Activated naive CD8-positive, alpha-beta T cell treated with anti-CD3 and anti-CD28 coated beads for 36 hours (primary cell): ENCODE data around the gene KCNRG. TPM values are rescaled to one million over a fixed set of nuclear protein-coding genes. Genes with fewer than 3 reads are reported as not detected.
"Not testable (repeated sequence)": the region's sequence is repeated elsewhere in the genome, so short reads cannot be mapped to it uniquely, and the experiment has no call there.

Experiments
- DNase-seq: peaks from one replicate; pipeline ENCODE4 v3.0.0; 2021
- H3K27ac Mint-ChIP-seq: one replicate; pipeline ENCODE4 v1.8.0; 2022; ENCODE audit warnings: mild to moderate bottlenecking, moderate library complexity, mixed read lengths
- H3K27me3 Mint-ChIP-seq: one replicate; pipeline ENCODE4 v1.8.0; 2022; ENCODE audit warnings: mild to moderate bottlenecking, mixed read lengths
- H3K36me3 Mint-ChIP-seq: one replicate; pipeline ENCODE4 v1.8.0; 2021; ENCODE audit warnings: mild to moderate bottlenecking, mixed read lengths
- H3K4me1 Mint-ChIP-seq: one replicate; pipeline ENCODE4 v1.8.0; 2021; ENCODE audit warnings: mixed read lengths
- H3K4me3 Mint-ChIP-seq: one replicate; pipeline ENCODE4 v1.8.0; 2022; ENCODE audit warnings: mild to moderate bottlenecking, moderate library complexity, mixed read lengths
- H3K9me3 Mint-ChIP-seq: one replicate; pipeline ENCODE4 v1.8.0; 2022; ENCODE audit warnings: mixed read lengths
- total RNA-seq, 2 experiments: library from RNA; stranded (reverse); gene quantifications; one replicate each; pipeline ENCODE4 v1.2.3, GENCODE V29; 2021

Gene KCNRG
- total RNA-seq, 2 experiments from 2014 or later, result 0.26 to 0.37 TPM

- peaks cover 5% of the 10 kb centered on the region for H3K4me1 Mint-ChIP-seq
- no peaks in the 10 kb centered on the region for H3K9me3 Mint-ChIP-seq
- H3K27ac Mint-ChIP-seq, result no peak overlapping the region
- no peak for DNase-seq
- H3K27me3 Mint-ChIP-seq, result no peaks in the 10 kb centered on the region
- H3K36me3 Mint-ChIP-seq, result no peaks in the 10 kb centered on the region
- no peak overlapping the region for H3K4me3 Mint-ChIP-seq
Measured at GRCh38 chr13:50033725-50034124, 18.5 kb downstream of the KCNRG start.

GRCh38 chr13:50037788-50038187 is 22.5 kb downstream of the KCNRG start:
- Mint-ChIP-seq H3K27me3 (no peaks in the 10 kb centered on the region), H3K27ac (no peak overlapping the region), H3K4me1 (peaks cover 2% of the 10 kb centered on the region), H3K36me3 (peaks cover 7% of the 10 kb centered on the region), H3K9me3 (no peaks in the 10 kb centered on the region), H3K4me3 (no peak overlapping the region)
- DNase-seq, result no peak

DNA sequence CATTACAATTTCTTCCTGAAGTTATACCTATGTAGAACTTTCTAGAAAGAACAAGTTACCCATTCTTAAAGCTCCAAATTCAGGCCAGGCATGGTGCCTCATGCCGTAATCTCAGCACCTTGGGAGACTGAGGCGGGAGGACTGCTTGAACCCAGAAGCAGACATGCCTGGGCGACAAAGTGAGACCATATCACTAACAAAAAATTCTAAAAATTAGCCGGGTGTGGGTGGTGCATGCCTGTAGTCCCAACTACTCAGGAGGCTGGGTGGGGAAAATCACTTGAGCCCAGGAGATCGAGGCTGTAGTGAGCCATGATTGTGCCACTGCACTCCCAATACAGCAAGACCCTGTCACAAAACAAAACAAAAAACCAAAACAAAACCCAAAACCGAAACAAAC is 23.0 kb downstream of the KCNRG start:
- no peak overlapping the region for H3K27ac Mint-ChIP-seq
- no peaks in the 10 kb centered on the region for H3K27me3 Mint-ChIP-seq
- H3K36me3 Mint-ChIP-seq, result peaks cover 10% of the 10 kb centered on the region
- H3K4me3 Mint-ChIP-seq, result no peak overlapping the region
- H3K4me1 Mint-ChIP-seq, result peaks cover 2% of the 10 kb centered on the region
- H3K9me3 Mint-ChIP-seq, result no peaks in the 10 kb centered on the region
- no peak for DNase-seq

- peaks cover 10% of the 10 kb centered on the region for H3K4me1 Mint-ChIP-seq
- H3K4me3 Mint-ChIP-seq, result no peak overlapping the region
- no peak for DNase-seq
- no peaks in the 10 kb centered on the region for H3K27me3 Mint-ChIP-seq
- peaks cover 38% of the 10 kb centered on the region for H3K36me3 Mint-ChIP-seq
- H3K27ac Mint-ChIP-seq, result no peak overlapping the region
- peaks cover 1% of the 10 kb centered on the region for H3K9me3 Mint-ChIP-seq
Measured at GRCh38 chr13:50052478-50052877, 37.2 kb downstream of the KCNRG start.

GRCh38 chr13:50053844-50054243 is 38.6 kb downstream of the KCNRG start:
- Mint-ChIP-seq H3K27ac (no peak overlapping the region), H3K27me3 (no peaks in the 10 kb centered on the region), H3K9me3 (peaks cover 1% of the 10 kb centered on the region), H3K4me3 (no peak overlapping the region), H3K4me1 (peaks cover 10% of the 10 kb centered on the region), H3K36me3 (peaks cover 46% of the 10 kb centered on the region)
- no peak for DNase-seq

- Mint-ChIP-seq H3K27me3 (no peaks in the 10 kb centered on the region), H3K4me3 (no peak overlapping the region), H3K9me3 (peaks cover 1% of the 10 kb centered on the region), H3K4me1 (peaks cover 10% of the 10 kb centered on the region), H3K27ac (no peak overlapping the region), H3K36me3 (peaks cover 52% of the 10 kb centered on the region)
- DNase-seq, result no peak
Measured at GRCh38 chr13:50055454-50055853, 40.2 kb downstream of the KCNRG start.

DNA sequence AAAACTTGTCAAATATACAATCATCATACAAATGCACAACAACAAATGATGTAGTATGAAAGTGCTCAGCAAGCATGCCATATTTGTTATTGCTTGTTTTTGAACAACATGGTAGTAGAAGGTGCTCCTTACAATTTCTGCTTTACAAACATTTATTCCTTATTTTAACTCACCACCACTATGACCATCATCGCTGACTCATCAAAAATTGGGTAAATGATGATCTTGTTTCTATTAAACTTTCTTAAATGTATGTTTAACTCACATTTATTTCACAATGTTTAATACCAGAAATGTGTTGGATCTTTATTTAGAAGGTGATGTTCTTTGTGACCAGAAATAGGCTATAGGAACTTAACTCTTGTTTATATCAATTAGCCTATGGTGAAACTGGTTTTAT is 45.5 kb downstream of the KCNRG start:
- Mint-ChIP-seq H3K9me3 (no peaks in the 10 kb centered on the region), H3K27me3 (no peaks in the 10 kb centered on the region), H3K4me3 (no peak overlapping the region), H3K27ac (no peak overlapping the region), H3K4me1 (peaks cover 6% of the 10 kb centered on the region), H3K36me3 (peaks cover 26% of the 10 kb centered on the region)
- no peak for DNase-seq

GRCh38 chr13:50062336-50062735 is 47.1 kb downstream of the KCNRG start:
- H3K27ac Mint-ChIP-seq, H3K4me1 Mint-ChIP-seq, DNase-seq, H3K4me3 Mint-ChIP-seq, H3K9me3 Mint-ChIP-seq, H3K27me3 Mint-ChIP-seq: not testable (repeated sequence)
- H3K36me3 Mint-ChIP-seq, result peaks cover 28% of the 10 kb centered on the region

DNA sequence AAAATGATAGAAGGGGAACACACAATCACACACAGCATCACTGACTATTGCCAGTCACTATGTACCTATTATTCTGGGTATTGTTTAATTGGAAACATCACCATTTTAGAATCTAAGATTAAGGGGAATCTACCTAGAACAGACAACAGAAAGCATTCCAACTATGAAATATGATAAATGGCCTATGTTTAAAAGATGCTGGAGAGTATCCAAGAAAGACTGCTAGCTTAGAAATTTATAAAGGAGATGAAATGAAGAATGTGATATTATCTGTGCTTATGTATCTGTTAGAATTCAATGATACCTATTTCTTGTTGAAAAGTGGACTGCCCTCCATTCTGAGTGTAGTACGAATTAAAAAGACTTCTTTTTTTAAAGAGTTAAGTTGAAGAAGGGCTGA is 50.5 kb downstream of the KCNRG start:
- H3K36me3 Mint-ChIP-seq, result peaks cover 25% of the 10 kb centered on the region
- no peak overlapping the region for H3K4me3 Mint-ChIP-seq
- no peaks in the 10 kb centered on the region for H3K4me1 Mint-ChIP-seq
- no peak overlapping the region for H3K27ac Mint-ChIP-seq
- no peak for DNase-seq
- no peaks in the 10 kb centered on the region for H3K9me3 Mint-ChIP-seq
- H3K27me3 Mint-ChIP-seq, result no peaks in the 10 kb centered on the region

DNA sequence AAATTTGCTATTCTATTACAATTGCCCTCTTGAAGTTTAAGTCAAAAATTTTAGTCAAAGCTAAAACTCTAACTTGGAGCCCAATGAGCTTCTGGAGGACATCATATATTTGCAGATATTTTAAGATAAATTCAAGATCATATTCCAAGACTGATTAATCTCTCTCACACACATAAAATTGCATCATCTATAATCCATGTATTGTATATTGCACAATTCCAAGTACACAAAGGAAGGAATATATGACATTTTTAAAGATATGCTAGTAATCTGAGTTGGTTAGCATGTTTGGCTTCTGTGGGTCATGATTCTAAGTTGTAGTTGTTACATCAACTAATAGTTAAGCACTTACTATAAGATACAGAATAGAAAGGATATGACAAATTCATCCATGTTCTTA is 53.3 kb downstream of the KCNRG start:
- Mint-ChIP-seq H3K9me3 (no peaks in the 10 kb centered on the region), H3K4me1 (peaks cover 3% of the 10 kb centered on the region), H3K4me3 (no peak overlapping the region), H3K27ac (no peak overlapping the region), H3K27me3 (peaks cover 2% of the 10 kb centered on the region), H3K36me3 (peaks cover 36% of the 10 kb centered on the region)
- DNase-seq, result no peak

DNA sequence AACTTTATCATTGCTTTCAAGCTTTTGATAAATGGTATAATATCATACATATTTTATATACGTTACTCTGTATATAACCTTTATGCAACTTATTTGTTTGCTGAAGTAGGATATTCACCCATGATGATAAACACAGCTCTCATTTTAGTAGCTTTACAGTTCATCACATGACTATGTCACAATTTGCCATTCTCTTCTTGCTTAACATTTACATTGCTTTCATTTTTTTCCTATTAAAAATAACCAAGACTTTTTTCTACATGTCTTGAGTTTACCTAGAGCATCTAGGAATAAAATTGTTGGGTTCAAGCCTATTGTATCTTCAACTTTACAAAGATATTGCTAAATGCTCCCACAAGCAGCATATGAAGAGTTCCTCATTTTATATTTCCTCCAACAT is 54.0 kb downstream of the KCNRG start:
- peaks cover 4% of the 10 kb centered on the region for H3K27me3 Mint-ChIP-seq
- H3K9me3 Mint-ChIP-seq, result no peaks in the 10 kb centered on the region
- no peak overlapping the region for H3K4me3 Mint-ChIP-seq
- no peak for DNase-seq
- no peak overlapping the region for H3K27ac Mint-ChIP-seq
- H3K4me1 Mint-ChIP-seq, result peaks cover 3% of the 10 kb centered on the region
- peaks cover 39% of the 10 kb centered on the region for H3K36me3 Mint-ChIP-seq

DNA sequence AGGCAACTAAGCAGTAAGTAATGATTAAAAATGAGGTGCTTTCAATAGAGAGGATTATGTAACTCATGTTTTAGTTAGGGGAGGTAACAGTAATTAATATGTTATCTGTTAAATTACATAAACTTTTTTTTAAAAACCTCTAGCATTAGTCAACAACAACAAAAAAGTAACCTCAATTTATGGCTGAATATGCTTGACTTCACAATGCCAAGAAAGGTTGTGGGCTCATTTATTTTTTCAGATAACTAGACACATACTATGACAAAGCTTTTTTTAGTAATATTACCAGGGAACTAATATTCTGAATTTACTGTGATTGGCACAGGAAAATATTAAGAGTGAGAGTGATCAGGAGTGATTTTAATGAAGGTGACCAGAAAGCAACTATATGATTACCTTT is 54.9 kb downstream of the KCNRG start:
- peaks cover 4% of the 10 kb centered on the region for H3K4me1 Mint-ChIP-seq
- no peak overlapping the region for H3K4me3 Mint-ChIP-seq
- H3K27ac Mint-ChIP-seq, result no peak overlapping the region
- peaks cover 36% of the 10 kb centered on the region for H3K36me3 Mint-ChIP-seq
- no peaks in the 10 kb centered on the region for H3K9me3 Mint-ChIP-seq
- peaks cover 4% of the 10 kb centered on the region for H3K27me3 Mint-ChIP-seq
- DNase-seq, result no peak

Other genes with a start within 250 kb of the KCNRG start
- gene KPNA3, start 222.8 kb upstream of the KCNRG start, total RNA-seq, result 10 to 100 TPM; 65.9 to 67.0 TPM
- 1 to 10 TPM; 7.6 to 8.1 TPM for gene SPRYD7, start 79.1 kb upstream of the KCNRG start, total RNA-seq
- gene TRIM13, start 18.4 kb upstream of the KCNRG start, total RNA-seq, result 10 to 100 TPM; 17.7 to 18.1 TPM